Cardiac fibroblast (primary cell): ENCODE data around the gene HOXC4.

Experiments
- DNase-seq, 2 donors: peaks; one replicate each; pipeline versions ENCODE4 v3.0.0 to v3.0.0-alpha.2; 2010; ENCODE audit warnings: low read depth in 2 of 2
- H3K4me3 ChIP-seq, 2 donors: replicated peaks in 1 of 2; 1 replicate in 1 of 2; 2 replicates in 1 of 2; pipeline ENCODE4 v1.5.1; 2011; ENCODE audit warnings: low read depth in 2 of 2, low read length in 2 of 2, mild to moderate bottlenecking in 2 of 2, moderate library complexity in 1 of 2
- TF ChIP-seq, protein P1 (sequence below): IDR thresholded peaks from one replicate; pipeline ENCODE4 v1.5.1; 2011; ENCODE audit warnings: low read depth, mild to moderate bottlenecking, low read length, inconsistent platforms

HOXC4 gene

GRCh38 chr12:54048406-54049093 is 5.1 kb upstream of the HOXC4 start:
- TF ChIP-seq, protein P1, sequence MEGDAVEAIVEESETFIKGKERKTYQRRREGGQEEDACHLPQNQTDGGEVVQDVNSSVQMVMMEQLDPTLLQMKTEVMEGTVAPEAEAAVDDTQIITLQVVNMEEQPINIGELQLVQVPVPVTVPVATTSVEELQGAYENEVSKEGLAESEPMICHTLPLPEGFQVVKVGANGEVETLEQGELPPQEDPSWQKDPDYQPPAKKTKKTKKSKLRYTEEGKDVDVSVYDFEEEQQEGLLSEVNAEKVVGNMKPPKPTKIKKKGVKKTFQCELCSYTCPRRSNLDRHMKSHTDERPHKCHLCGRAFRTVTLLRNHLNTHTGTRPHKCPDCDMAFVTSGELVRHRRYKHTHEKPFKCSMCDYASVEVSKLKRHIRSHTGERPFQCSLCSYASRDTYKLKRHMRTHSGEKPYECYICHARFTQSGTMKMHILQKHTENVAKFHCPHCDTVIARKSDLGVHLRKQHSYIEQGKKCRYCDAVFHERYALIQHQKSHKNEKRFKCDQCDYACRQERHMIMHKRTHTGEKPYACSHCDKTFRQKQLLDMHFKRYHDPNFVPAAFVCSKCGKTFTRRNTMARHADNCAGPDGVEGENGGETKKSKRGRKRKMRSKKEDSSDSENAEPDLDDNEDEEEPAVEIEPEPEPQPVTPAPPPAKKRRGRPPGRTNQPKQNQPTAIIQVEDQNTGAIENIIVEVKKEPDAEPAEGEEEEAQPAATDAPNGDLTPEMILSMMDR, result no peak
- no peak overlapping the region for H3K4me3 ChIP-seq
- DNase-seq, result no peak

GRCh38 chr12:54049108-54049507 is 4.5 kb upstream of the HOXC4 start:
- no peak for DNase-seq
- TF ChIP-seq, protein P1, result no peak
- no peak overlapping the region for H3K4me3 ChIP-seq

DNA sequence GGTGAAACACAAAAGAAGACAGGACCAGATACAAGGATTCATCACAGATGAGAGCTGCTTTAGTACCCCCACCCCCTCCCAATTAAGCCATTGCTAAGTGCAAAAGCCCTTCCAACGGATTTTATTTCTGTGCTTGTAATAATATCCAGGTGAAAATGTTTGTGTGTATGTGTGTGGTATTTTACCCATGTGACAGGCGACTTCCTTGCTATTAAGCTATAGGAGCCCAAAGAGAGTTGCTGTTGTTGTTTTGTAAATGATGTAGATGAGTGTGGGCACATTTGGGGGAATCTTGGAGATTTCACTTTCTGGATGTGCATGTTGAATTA is 3.2 kb upstream of the HOXC4 start:
- no peak overlapping the region for H3K4me3 ChIP-seq
- no peak for DNase-seq
- TF ChIP-seq, protein P1, result no peak

- no peak for DNase-seq
- H3K4me3 ChIP-seq, result no peak overlapping the region
- TF ChIP-seq, protein P1, result no peak
Measured at GRCh38 chr12:54051026-54051842, 2.4 kb upstream of the HOXC4 start.

- no peak overlapping the region for H3K4me3 ChIP-seq
- no peak for DNase-seq
- TF ChIP-seq, protein P1, result no peak
Measured at GRCh38 chr12:54051874-54052437, 1.7 kb upstream of the HOXC4 start.

DNA sequence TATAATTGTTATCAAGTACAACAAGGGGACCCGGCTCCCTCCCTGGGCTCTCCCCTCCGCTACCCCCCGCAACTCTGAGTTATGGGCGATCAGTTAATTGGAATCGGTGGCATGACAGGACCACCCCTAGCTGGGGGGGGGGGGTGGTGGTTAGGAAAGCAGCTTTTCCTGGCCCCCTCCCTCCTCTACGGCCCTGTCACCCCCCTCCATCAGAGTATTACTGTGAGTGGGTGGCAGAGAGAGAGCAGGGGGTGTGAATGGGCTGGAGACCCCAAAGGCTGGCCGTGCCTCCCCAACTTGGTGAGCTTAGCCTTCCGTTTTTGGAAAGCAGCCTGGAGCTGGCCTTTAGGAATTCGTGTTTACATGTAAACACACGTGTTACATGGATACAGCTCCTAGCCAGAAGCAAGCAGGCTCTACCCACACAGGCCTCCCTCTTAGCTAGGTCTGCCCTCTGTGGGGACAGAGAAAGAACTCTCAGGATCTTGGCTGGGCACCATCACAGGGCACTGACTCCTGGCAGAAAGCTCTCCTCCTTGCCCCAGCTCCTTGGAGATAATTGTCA is 1.1 kb upstream of the HOXC4 start:
- TF ChIP-seq, protein P1, result no peak
- no peak overlapping the region for H3K4me3 ChIP-seq
- no peak for DNase-seq
